ENCODE measurements around the gene TMEM37. TPM values are rescaled to one million over a fixed set of nuclear protein-coding genes. Genes with fewer than 3 reads are reported as not detected.

Gene TMEM37
- polyA plus RNA-seq, 10 donors, result 4.7 to 11.7 (median 7.8) TPM

Other genes starting within 250 kb of the TMEM37 start
- 10 to 100 TPM in 8 of 10 donors, 1 to 10 TPM in 2; 5.1 to 20.8 (median 15.3) TPM for gene STEAP3, start 208.0 kb upstream of the TMEM37 start, polyA plus RNA-seq (ENCODE audit: insufficient read length in 10 of 10)
- 10 to 100 TPM in 8 of 10 donors, 1 to 10 TPM in 2; 8.0 to 13.3 (median 10.3) TPM for gene C2orf76, start 65.0 kb upstream of the TMEM37 start, polyA plus RNA-seq (ENCODE audit: insufficient read length in 10 of 10)
- gene DBI, start 64.9 kb upstream of the TMEM37 start, polyA plus RNA-seq (ENCODE audit: insufficient read length in 10 of 10), result 100 to 1,000 TPM; 235 to 314 (median 282) TPM
- gene SCTR, start 92.6 kb downstream of the TMEM37 start, polyA plus RNA-seq (ENCODE audit: insufficient read length in 10 of 10), result 1 to 10 TPM in 6 of 10 donors, under 1 TPM in 4; 0.37 to 3.0 (median 1.1) TPM
- gene CFAP221, start 112.6 kb downstream of the TMEM37 start, polyA plus RNA-seq (ENCODE audit: insufficient read length in 10 of 10), result 1 to 10 TPM in 1 of 10 donors, under 1 TPM in 9; 0.24 to 1.2 (median 0.82) TPM
- gene TMEM177, start 247.3 kb downstream of the TMEM37 start, polyA plus RNA-seq (ENCODE audit: insufficient read length in 10 of 10), result 10 to 100 TPM in 3 of 10 donors, 1 to 10 TPM in 7; 7.9 to 11.8 (median 8.6) TPM